HFF-Myc (cell line): ENCODE data around the gene TNRC6A.
"Not testable (repeated sequence)": the region's sequence is repeated elsewhere in the genome, so short reads cannot be mapped to it uniquely, and the experiment has no call there.

Source experiments
- DNase-seq: peaks from one replicate; pipeline ENCODE4 v3.0.0-alpha.2; 2011; ENCODE audit warnings: low read depth; ENCODE audit errors: extremely low read depth
- H3K4me3 ChIP-seq: replicated peaks from 2 replicates; pipeline ENCODE4 v1.5.1; 2011; ENCODE audit warnings: low read depth, mild to moderate bottlenecking, control low read depth, low read length
- TF ChIP-seq, protein P1 (sequence below): IDR thresholded peaks from 2 replicates; pipeline ENCODE4 v1.5.1; 2012; ENCODE audit warnings: mild to moderate bottlenecking, low read depth, low read length, control low read depth; ENCODE audit errors: missing control alignments

TNRC6A gene

DNA sequence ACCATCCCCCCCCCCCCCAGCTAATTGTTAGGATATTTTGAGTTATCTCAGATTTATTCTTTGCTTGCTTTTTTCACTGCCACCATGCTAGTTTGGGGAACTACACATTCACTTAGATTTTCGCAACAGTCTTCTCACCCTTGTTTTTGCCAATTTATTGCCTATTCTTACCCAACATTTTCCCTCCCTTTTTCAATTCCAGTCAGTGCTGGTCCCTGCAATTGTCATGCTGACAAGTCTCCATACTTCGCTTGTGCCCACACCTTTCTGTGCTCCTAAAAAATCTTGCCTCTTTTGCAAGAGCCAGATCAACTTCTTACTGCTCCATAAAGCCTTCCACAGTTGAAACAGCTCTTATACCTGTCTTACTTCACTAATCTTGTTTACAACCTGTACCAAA lies 16.3 kb downstream of the TNRC6A start:
- H3K4me3 ChIP-seq = no peak overlapping the region
- DNase-seq = no peak
- TF ChIP-seq, protein P1, sequence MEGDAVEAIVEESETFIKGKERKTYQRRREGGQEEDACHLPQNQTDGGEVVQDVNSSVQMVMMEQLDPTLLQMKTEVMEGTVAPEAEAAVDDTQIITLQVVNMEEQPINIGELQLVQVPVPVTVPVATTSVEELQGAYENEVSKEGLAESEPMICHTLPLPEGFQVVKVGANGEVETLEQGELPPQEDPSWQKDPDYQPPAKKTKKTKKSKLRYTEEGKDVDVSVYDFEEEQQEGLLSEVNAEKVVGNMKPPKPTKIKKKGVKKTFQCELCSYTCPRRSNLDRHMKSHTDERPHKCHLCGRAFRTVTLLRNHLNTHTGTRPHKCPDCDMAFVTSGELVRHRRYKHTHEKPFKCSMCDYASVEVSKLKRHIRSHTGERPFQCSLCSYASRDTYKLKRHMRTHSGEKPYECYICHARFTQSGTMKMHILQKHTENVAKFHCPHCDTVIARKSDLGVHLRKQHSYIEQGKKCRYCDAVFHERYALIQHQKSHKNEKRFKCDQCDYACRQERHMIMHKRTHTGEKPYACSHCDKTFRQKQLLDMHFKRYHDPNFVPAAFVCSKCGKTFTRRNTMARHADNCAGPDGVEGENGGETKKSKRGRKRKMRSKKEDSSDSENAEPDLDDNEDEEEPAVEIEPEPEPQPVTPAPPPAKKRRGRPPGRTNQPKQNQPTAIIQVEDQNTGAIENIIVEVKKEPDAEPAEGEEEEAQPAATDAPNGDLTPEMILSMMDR = no peak

DNA sequence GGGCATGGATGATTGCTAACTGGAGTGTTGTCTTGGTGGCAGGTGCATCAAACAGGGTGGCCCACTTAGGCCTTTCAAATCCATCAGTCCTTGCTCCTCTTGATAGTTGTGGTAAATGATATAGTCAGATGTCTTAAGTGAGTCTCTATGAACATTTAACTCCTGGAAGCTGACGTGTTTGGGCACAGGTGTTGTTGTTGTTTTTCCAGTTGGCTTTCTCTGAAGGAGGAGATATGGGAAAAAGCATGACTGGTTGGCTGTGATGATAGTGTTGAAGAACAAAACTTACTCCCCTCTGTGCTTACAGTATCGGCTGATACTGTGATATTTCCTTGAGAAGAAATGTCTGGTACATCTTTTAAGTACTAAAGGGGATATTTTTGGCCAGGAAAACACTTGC lies 18.0 kb downstream of the TNRC6A start:
- H3K4me3 ChIP-seq = no peak overlapping the region
- no peak for DNase-seq
- TF ChIP-seq, protein P1 = no peak

DNA sequence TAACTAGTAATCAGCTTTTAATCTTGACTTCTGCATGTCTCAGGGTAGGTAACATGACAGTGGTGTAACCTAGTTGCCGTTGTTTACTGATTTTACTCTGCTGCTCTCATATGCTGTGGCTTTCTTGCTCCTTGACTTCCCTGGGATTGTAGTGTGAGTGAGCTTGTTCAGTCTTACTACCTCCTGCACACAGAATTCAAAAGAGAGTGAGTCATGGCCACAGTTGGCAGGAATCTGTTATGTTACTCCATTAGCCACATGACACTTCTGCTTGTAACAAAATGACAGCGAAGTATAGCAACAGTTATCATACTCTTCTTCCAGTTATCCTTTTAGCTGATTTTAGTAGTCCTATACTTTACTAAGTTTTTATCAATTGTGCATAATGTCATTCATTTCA lies 18.8 kb downstream of the TNRC6A start:
- no peak overlapping the region for H3K4me3 ChIP-seq
- peak; percentile 72 for DNase-seq

DNA sequence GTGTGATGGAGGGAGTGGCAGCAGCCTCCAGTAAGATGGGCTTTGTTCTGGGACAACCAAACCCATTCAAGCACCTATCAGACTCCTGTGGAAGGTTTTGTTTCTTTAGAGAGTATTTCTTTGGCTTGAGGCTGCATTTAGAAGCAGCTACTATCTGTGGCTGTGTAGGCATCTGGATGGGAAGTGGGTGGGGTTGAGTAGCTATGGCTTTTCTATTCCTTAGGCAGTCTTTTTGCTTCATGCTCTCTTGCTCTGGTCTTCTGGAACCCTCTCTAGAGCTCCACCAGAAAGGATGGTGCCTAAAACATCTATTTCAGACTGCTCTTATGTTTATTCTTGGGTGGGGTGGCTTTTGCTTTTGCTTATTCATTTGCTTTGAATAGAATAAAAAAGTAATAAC lies 19.9 kb downstream of the TNRC6A start:
- H3K4me3 ChIP-seq = no peak overlapping the region
- DNase-seq = no peak
- TF ChIP-seq, protein P1 = no peak

More for the DNA sequence above, 18.8 kb downstream of the TNRC6A start:
- TF ChIP-seq, protein P1 = no peak

DNA sequence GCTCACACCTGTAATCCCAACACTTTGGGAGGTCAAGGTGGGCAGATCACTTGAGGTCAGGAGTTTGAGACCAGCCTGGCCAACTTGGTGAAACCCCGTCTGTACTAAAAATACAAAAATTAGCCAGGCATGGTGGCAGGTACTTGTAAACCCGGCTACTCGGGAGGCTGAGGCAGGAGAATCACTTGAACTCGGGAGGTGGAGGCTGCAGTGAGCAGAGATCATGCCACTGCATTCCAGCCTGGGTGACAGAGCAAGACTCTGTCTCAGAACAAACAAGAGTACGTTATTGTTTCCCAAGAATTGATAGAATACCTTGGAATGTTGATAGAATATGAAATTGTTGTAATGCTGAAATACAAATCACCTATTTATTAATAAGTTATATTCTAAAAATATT lies 20.4 kb downstream of the TNRC6A start:
- not testable (repeated sequence) for DNase-seq, H3K4me3 ChIP-seq

DNA sequence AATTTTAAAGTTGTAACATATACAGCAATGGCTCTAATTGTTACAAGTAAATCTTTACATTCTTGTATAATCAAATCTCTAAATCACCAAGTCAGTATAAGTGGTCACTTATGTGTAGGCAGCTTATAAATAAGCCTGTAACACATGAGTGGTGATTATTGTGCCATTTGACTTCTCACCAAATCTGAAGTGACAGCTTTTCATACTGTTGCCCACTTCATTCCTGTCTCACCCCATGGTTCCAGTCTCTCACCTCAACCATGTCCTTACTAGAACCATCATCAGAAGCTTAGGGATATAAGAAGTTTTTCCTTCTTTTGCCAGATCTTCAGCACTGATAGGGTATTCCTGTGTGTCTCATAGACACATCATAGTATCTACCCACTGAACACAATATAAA lies 23.5 kb downstream of the TNRC6A start:
- TF ChIP-seq, protein P1 = no peak
- DNase-seq = no peak
- H3K4me3 ChIP-seq = no peak overlapping the region

DNA sequence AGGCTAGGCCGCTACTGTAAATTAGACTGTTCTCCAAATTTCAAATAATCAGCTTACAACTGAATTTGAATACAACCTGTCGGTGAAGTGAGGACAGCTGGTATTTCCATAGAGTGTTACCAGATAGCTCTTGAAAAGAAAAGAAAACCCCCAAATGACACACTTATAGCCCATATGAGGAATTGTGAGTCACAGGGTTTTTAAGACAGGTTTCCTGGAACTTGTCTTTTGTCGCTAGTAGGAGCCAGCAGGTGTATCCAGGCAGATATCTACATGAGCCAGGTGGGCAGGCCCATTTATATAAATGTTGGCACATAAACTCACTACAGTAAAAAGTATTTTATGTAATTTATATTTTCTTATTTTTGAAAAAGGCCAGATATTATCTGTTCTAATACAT lies 24.0 kb downstream of the TNRC6A start:
- H3K4me3 ChIP-seq = no peak overlapping the region
- TF ChIP-seq, protein P1 = no peak
- DNase-seq = no peak
